Coronary artery (tissue), 2 donors: ENCODE results near the gene SNX24.

Experiments
- DNase-seq: peaks from one replicate; pipeline ENCODE4 v3.0.0-alpha.2; 2017; ENCODE audit warnings: low spot score
- H3K27ac ChIP-seq, 2 donors: fragments of 200-600 bp; sonication (generic); one replicate each; pipeline ENCODE4 v1.5.1; 2016 to 2019
- H3K4me3 ChIP-seq: fragments of 200-600 bp; sonication (generic); 2 replicates; pipeline ENCODE4 v1.5.1; 2016; ENCODE audit warnings: mild to moderate bottlenecking, moderate library complexity
- TF ChIP-seq, protein P1 (sequence below): fragments of 200-600 bp; sonication (generic); IDR thresholded peaks from one replicate; pipeline ENCODE4 v1.5.1; 2019; ENCODE audit warnings: antibody characterized with exemption

The SNX24 gene, protein sequence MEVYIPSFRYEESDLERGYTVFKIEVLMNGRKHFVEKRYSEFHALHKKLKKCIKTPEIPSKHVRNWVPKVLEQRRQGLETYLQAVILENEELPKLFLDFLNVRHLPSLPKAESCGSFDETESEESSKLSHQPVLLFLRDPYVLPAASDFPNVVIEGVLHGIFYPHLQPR

DNA sequence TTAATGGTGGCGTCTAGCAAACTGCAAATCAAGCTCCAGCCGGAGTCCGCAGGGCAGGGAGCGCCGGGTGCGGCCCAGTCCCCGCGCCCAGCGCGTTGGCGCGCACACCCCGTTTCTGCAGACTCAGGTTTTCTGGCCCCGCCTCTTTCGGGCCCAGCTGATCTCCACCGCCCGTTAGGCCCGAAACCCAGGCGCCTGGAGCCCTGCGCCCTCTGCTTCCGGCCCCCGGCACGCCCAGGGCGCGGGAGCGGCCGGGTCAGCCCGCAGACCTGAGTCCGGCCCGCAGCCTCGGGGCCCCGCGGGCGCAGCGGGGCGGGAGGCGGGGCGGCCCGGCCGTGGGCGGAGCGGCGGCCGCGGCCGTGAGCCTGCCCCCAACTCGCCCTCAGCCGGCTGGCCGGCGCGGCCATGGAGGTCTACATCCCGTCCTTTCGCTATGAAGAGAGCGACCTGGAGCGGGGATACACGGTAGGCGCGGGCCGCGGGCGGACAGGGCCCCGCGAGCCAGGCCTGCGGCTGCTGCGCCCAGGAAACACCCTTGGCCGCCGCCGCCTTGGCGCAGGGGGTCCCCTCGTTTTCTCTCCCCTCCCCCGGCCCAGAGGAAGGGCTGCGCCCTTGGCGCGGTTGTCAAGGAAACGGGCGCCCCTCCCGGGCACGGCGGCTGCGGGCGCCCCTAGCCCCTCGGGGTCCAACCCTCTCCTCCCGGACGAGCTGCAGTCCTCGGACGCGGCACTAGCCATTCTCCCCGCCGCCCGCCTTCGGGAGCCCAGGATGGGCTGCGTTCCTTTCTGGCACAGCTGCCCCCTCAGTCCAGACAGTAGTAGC is at the start of gene SNX24:
SNX24 (plus strand) TSS at position 385 of the 822 bp plus-strand sequence; CDS start at position 406, 21 bp downstream.
- Histone ChIP-seq H3K4me3 (peak within 1 kb of the TSS; percentile 91), H3K27ac (peak within 1 kb of the TSS; percentile 80 to 94)
- TF ChIP-seq, protein P1, sequence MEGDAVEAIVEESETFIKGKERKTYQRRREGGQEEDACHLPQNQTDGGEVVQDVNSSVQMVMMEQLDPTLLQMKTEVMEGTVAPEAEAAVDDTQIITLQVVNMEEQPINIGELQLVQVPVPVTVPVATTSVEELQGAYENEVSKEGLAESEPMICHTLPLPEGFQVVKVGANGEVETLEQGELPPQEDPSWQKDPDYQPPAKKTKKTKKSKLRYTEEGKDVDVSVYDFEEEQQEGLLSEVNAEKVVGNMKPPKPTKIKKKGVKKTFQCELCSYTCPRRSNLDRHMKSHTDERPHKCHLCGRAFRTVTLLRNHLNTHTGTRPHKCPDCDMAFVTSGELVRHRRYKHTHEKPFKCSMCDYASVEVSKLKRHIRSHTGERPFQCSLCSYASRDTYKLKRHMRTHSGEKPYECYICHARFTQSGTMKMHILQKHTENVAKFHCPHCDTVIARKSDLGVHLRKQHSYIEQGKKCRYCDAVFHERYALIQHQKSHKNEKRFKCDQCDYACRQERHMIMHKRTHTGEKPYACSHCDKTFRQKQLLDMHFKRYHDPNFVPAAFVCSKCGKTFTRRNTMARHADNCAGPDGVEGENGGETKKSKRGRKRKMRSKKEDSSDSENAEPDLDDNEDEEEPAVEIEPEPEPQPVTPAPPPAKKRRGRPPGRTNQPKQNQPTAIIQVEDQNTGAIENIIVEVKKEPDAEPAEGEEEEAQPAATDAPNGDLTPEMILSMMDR: no peak
- DNase-seq: peak; percentile 84

DNA sequence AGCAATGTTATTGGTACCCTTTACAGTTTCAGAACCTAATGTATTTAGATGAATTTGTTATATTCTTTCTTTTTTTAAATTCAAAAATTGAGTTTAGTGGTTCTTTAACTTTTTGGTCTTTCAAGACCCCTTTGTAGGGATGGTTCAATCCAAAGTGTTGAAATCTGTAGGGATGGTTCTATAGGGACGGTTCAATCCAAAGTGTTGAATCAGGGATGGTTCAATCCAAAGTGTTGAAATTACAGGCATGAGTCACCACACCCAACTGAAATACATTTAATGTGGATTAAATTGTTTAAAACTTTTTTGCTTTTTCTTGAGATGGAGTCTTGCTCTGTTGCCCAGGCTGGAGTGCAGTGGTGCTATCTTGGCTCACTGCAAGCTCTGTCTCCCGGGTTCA is 39.9 kb upstream of the SNX24 start:
- TF ChIP-seq, protein P1: no peak
- DNase-seq: no peak
- Histone ChIP-seq H3K4me3 (no peak overlapping the region), H3K27ac (no peak overlapping the region)

DNA sequence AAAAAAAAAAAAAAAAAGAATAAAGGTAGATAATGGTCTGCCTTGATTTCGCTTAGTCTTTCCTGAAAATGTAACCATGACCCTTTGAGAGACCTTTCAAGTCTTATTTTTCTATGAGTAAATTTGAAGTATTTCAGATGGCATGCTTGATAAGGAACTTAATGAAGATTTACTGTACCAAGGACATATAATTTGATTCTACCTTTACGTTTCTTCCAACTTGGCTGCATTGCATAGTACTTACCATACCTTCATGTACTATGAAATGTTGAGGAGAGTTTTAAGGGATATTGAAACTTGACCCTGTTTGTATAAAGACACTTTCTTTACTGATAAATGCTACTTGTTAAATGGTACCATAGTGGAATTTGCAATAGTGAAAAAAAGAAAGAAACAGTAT is 35.0 kb upstream of the SNX24 start:
- DNase-seq: no peak
- H3K4me3 ChIP-seq: no peak overlapping the region
- TF ChIP-seq, protein P1: no peak

DNA sequence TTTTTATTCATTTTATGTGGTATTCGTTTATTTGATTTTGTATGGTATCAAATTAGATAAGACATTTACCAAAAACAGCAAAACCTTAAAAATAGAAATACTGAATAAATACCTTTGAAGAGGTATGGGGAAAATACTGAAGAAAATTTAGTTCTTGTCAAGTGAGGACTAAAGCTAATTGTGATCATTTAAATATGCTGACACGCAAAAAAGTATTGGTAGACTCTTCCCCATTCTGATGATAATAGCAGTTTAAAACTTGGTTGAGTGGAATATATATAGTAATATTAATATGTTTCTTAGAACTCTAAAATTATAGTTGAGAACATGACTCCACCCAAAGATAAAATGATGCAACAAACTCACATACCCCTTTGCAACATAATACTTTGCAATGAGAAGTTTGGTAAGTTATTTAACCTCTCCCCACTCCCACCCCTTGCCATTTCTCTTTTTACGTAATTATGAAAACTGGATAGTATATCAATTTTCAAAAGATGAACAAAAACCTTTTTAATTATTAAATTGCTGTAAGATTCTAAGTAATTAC is 30.1 kb upstream of the SNX24 start:
- Histone ChIP-seq H3K27ac (no peak overlapping the region), H3K4me3 (no peak overlapping the region)
- TF ChIP-seq, protein P1: no peak
- DNase-seq: no peak

More for the DNA sequence above, 35.0 kb upstream of the SNX24 start:
- H3K27ac ChIP-seq: no peak overlapping the region

DNA sequence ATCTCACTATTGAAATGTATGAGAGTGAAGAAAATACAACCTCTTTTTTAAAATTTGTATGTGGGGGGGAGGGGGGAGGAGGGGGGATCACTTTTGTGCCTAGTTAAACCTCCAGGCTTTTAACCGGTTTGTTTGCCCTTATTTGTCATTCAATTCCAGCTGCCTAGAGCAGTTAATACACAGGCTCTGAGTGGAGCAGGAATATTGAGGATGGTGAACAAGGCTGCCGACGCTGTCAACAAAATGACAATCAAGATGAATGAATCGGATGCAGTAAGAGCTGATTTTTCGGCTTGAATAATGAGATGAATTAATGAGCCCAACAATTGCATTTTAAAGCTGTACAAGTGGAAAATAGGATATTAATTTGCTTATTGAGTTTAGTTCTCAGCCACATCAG is 28.7 kb upstream of the SNX24 start:
- TF ChIP-seq, protein P1: no peak
- no peak for DNase-seq

DNA sequence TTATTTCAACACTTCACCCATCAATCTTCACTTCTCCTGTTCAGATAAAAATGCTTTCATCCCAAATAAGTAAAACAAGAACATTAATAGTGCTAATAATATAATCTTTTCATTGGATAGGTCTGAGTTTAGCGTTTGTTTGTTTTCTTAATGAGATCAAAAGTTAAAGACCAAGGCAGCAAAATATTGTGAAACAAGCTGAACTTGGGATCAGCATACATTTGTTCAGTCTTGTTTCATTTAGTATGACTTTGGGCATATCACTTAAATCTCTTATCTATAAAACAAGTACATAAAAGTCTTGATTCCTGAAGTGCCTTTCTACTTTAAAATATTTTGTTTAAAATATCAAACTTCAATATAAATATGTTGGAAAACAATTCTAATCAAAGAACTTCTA is 13.4 kb upstream of the SNX24 start:
- no peak overlapping the region for H3K27ac ChIP-seq
- no peak overlapping the region for H3K4me3 ChIP-seq
- DNase-seq: no peak
- TF ChIP-seq, protein P1: no peak

More for the DNA sequence above, 28.7 kb upstream of the SNX24 start:
- Histone ChIP-seq H3K27ac (no peak overlapping the region), H3K4me3 (no peak overlapping the region)
